Posterior vena cava (tissue), 2 donors: ENCODE data around the gene RBBP8. TPM values are rescaled to one million over a fixed set of nuclear protein-coding genes. Genes with fewer than 3 reads are reported as not detected.

Source experiments
- DNase-seq: peaks from one replicate; pipeline ENCODE4 v3.0.0-alpha.2; 2020; ENCODE audit warnings: low spot score
- intact Hi-C, 2 donors: fragments of 100-400 bp; cut with DNase I; formaldehyde crosslinking; loops; one replicate each; pipeline versions ENCODE4 v1.14.1 to v1.14.2; 2022 to 2023
- total RNA-seq, 2 donors: library from RNA; stranded (reverse); fragmentation: NEBNext Ultra II Directional; extraction: Animal tissue kit (Norgen Biotek cat#: 25700); gene quantifications; one replicate each; pipeline ENCODE4 v1.2.1, GENCODE V29; 2021
- donor health status: DM: yes; HTN: yes; CAD: no.
- donor health status: DM: yes; HTN: yes; CAD: no.

RBBP8 gene
- total RNA-seq, 2 donors from 2014 or later = 16.0 to 31.3 TPM

GRCh38 chr18:23071285-23071684 is 138.2 kb downstream of the RBBP8 start:
- DNase-seq = peak; percentile 79
- intact Hi-C loops = no loop called here

- intact Hi-C loops = no loop called here
- peak; percentile 61 for DNase-seq
These were observed 139.0 kb downstream of the RBBP8 start for GRCh38 chr18:23072079-23072478.

GRCh38 chr18:23073996-23074606 is 141.0 kb downstream of the RBBP8 start:
- no peak for DNase-seq
- intact Hi-C loops = no loop called here

Other genes with a start within 250 kb of the RBBP8 start
- gene CABLES1, start 202.2 kb downstream of the RBBP8 start, total RNA-seq = 10 to 100 TPM in 1 of 2 donors, 1 to 10 TPM in 1; 9.3 to 10.8 TPM